Sigmoid colon (tissue), 3 donors: ENCODE measurements around the gene KCNMB1.

Experiments
- CTCF ChIP-seq, 4 experiments: fragments of 450-650 bp in 3 of 4; fragments of 200-600 bp in 1 of 4; IDR thresholded peaks; one replicate each; pipeline ENCODE4 v1.5.1; 2016 to 2019; ENCODE audit warnings: antibody characterized with exemption in 4 of 4, mild to moderate bottlenecking in 3 of 4, moderate library complexity in 2 of 4
- POLR2A ChIP-seq, 2 donors: fragments of 450-650 bp; IDR thresholded peaks; one replicate each; pipeline ENCODE4 v1.6.1; 2016; ENCODE audit warnings: antibody characterized with exemption in 2 of 2, mild to moderate bottlenecking in 2 of 2, moderate library complexity in 2 of 2

GRCh38 chr5:170393235-170393634, 4.1 kb upstream of the KCNMB1 start:
- TF ChIP-seq POLR2A (IDR thresholded peaks at IDR 0.05) (no peak), CTCF (IDR thresholded peaks at IDR 0.05) (no peak)
